Kidney capillary endothelial cell (primary cell): ENCODE measurements around the gene HOOK2.

Experiments used
- DNase-seq: peaks from one replicate; pipeline ENCODE4 v3.0.0-alpha.2; 2018; ENCODE audit warnings: low spot score

HOOK2 gene

GRCh38 chr19:12793290-12794195 is 18.2 kb upstream of the HOOK2 start:
- peak; percentile 94 for DNase-seq

- no peak for DNase-seq
Measured at GRCh38 chr19:12792853-12793289, 17.5 kb upstream of the HOOK2 start.

DNA sequence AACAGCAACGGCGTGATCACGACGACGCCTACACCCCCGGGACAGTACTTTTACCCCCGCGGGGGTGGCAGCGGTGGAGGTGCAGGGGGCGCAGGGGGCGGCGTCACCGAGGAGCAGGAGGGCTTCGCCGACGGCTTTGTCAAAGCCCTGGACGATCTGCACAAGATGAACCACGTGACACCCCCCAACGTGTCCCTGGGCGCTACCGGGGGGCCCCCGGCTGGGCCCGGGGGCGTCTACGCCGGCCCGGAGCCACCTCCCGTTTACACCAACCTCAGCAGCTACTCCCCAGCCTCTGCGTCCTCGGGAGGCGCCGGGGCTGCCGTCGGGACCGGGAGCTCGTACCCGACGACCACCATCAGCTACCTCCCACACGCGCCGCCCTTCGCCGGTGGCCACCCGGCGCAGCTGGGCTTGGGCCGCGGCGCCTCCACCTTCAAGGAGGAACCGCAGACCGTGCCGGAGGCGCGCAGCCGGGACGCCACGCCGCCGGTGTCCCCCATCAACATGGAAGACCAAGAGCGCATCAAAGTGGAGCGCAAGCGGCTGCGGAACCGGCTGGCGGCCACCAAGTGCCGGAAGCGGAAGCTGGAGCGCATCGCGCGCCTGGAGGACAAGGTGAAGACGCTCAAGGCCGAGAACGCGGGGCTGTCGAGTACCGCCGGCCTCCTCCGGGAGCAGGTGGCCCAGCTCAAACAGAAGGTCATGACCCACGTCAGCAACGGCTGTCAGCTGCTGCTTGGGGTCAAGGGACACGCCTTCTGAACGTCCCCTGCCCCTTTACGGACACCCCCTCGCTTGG is 16.9 kb upstream of the HOOK2 start:
- DNase-seq, result no peak

DNA sequence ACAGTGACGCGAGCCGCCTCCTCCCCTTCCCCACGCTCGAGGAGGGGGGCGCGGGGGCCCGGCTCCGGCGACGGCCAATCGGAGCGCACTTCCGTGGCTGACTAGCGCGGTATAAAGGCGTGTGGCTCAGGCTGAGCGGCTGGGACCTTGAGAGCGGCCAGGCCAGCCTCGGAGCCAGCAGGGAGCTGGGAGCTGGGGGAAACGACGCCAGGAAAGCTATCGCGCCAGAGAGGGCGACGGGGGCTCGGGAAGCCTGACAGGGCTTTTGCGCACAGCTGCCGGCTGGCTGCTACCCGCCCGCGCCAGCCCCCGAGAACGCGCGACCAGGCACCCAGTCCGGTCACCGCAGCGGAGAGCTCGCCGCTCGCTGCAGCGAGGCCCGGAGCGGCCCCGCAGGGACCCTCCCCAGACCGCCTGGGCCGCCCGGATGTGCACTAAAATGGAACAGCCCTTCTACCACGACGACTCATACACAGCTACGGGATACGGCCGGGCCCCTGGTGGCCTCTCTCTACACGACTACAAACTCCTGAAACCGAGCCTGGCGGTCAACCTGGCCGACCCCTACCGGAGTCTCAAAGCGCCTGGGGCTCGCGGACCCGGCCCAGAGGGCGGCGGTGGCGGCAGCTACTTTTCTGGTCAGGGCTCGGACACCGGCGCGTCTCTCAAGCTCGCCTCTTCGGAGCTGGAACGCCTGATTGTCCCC is 16.1 kb upstream of the HOOK2 start, which contains the start of gene JUNB:
Gene JUNB, plus strand, starts transcription at position 142 of the 706 bp plus-strand sequence. Its CDS starts 286 bp downstream, at position 428.
- peak; percentile 91 for DNase-seq

DNA sequence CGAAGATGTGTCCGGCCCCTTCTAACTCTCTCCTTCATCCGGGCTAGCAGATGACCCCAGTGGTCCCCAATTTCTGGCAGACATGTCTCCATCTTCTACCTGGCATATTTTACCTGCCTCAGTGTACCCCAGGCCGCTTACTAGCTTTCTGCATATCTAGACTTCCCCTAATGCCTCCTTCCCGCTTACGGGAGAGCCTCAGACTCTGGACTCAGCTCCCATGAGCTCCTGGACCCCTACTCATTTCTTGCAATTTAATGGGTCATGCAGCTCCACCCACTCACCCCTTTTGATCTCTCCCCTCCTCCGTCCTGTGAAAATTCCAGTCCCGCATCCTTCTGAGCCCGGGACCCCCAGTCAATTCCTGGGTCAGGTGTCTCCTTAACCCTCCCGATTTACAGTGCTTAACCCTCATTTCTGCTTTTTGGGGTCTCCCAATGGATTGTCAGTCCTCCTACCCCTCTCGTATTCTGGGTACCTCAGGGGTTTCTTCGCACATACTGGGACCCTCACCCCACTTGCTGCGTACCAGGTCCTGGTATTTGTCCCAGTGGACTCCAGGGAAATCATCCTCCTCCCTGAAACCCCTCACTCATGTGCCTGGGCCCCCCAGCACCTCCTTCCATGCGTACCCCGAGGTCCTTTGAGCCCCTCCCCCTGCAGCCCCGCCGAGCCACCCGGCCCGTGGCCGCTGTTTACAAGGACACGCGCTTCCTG is 15.4 kb upstream of the HOOK2 start:
- no peak for DNase-seq

DNA sequence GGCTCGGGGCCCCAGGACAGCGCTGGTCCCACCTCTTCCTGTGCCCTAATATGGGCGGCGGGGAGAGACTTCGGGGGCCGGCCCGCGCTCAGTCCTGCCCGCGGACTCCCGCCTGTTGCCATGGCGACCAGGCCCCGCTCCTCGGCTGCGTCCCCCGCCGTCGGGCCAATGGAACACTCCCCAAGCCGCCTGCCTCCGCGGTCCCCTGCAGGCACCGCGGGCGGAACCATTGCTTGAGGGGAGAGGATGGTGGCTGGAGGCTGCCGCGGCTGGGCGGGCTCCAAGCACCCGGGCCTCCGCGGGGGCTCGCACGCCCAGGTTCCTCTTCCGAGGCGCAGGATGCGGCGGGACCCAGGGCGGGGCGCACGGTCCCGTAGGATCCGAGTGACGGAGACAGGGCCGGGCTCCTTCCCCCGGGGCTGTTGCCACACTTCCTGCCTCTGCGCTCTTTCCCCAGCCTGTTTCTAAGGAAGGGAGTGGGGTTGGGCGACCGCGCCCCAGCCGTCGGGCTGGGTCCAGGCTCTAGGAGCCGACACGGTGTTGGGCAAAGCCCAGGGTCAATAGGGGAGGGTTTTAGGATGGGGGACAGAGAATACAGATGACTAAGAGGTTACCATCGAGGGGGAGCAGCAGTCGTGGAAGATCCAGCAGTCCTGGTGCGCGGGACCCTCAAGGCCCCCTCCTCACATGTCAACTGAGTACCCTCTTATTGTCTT is 14.7 kb upstream of the HOOK2 start:
- DNase-seq, result peak; percentile 83

- DNase-seq, result no peak
Measured at GRCh38 chr19:12789098-12789903, 13.9 kb upstream of the HOOK2 start.

GRCh38 chr19:12788682-12789097 is 13.3 kb upstream of the HOOK2 start:
- peak; percentile 56 for DNase-seq

- no peak for DNase-seq
Measured at GRCh38 chr19:12788042-12788681, 12.8 kb upstream of the HOOK2 start.

DNA sequence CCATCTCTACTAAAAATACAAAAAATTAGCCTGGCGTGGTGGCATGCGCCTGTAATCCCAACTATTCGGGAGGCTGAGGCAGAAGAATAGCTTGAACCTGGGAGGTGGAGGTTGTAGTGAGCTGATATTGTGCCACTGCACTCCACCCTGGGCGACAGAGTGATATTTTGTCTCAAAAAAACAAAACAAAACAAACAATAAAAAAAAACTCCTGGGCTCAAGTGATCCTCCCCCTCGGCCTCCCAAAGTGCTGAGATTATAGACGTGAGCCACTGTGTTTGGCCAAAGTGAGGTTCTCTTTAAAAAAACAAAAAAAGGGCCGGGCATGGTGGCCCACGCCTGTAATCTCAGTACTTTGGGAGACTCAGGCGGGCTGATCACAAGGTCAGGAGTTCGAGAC is 12.1 kb upstream of the HOOK2 start:
- DNase-seq, result no peak

DNA sequence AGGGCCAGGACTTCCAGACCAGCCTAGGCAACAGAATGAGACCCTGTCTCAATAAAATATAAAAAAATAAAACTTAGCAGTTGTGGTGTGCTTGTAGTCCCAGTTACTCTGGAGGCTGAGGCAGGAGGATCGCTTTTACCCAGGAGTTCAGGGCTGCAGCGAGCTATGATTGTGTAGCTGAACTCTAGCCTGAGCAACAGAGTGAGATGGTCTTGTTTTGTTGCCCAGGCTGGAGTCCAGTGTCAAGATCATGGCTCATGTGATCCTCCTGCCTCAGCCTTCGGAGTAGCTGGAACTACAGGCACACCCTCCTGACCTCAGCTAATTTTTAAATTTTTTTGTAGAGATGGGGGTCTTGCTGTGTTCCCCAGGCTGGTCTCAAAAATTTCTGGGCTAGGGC is 11.6 kb upstream of the HOOK2 start:
- no peak for DNase-seq

DNA sequence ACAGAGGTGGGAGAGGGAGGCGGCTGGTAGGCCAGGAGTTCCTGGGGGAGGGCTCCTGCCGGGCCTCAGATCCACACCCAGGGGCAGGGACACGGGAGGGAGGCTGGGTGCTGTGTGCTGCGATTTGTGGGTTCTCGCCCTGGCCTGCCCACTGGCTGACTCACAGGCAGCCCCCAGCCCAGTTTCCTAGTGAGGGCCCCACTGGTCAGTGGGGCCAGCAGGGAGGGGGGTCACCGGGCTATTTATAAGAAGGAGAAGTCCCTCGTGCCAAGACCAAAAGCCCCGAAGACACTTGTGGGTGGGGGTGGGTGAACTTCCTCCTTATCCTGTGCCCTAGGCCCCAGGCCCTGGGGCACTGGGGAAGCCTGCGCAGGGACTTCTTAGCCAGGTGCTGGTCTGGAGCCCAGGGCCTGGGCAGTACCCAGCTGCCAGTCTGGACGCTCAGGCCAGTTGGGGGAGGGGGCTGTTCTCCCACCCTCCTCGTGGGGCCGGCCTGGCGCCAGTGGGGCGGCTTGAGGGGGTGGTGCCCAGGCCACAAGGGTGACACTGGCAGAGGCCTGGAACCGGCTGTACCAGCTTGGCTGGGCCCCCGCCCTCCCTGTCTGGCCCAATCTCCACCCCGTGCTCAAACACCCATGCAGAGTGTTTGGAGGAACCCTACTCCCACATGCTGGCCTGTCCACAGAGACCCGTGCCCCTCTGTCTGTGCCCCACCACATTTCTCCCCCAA is 11.0 kb upstream of the HOOK2 start:
- DNase-seq, result no peak

- DNase-seq, result no peak
Measured at GRCh38 chr19:12785431-12786031, 10.2 kb upstream of the HOOK2 start.

DNA sequence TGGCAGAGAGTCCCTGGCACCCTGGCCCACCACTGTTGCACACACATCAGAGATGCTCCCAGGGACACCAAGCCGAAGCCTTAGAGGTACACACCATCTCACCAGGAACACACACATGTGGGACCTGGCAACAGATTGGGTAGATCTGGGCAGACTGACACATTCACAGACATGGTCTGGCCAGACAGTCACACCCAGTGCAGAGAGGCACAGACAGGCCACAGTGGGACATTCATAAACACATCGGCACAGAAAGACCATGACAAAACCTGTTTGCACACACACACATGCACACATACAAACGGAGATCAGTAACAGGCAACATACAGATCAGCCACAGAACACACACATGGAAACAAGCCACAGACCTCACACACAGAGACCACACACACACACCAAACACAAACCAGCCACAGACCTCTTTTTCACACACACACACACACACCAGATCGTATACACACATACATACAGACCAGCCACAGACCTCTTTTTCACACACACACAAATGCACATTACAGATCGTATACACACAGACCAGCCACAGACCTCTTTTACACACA is 9.6 kb upstream of the HOOK2 start:
- no peak for DNase-seq

- no peak for DNase-seq
Measured at GRCh38 chr19:12784394-12784870, 9.1 kb upstream of the HOOK2 start.

DNA sequence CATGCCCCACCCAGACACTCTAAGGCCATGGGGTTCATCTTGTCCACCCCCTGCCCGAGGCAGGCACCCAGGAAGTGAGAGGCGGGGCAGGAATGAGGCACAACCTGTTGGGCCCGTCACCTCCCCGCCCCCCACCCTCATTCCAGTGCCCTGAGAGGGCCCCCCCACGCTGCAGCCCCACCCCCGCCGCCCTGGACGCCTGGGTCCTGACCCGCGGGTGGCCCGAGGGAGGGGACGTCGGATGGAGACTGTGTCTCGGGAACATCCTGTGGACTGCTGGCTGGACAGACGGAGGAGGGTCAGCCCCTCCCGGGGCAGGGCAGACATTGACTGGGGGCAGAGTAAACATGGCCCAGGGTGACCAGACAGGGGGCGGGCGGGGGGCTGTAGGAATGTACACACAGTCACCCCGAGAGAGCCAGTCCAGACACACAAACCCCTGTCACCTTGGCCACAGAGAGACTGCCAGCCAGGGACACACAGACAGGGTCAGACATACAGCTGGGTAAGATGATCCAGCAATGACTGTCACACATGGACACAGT is 8.6 kb upstream of the HOOK2 start:
- peak; percentile 67 for DNase-seq

DNA sequence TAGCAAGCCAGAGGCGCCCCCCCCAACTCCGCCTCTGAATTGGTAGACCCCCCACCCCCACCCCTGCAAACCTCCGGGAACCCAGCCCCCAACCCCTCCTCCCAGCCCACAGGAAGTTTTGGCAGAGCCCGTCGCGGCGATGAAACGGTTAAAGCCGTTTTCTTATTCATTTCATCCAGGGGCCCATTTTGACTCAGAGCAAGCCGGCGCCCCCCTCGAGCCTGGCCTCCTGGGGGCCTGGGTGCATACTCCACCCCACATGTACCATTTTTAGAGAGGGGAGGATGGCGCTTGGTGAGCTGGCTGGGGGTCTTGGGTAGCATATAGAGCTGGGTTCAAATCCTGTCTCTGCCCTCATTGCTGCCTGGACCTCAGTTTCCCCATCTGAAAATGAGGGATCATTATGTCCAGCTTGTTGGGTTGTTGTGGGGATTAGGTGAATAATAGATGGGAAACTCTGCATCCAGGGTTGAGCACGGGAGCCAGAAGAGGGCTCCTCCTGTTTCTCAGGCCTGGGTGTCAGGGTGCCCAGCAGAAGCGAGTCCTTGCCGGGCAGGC is 8.0 kb upstream of the HOOK2 start:
- no peak for DNase-seq
